Measurements from ENCODE around the gene FBRS. TPM values are rescaled to one million over a fixed set of nuclear protein-coding genes. Genes with fewer than 3 reads are reported as not detected.

FBRS gene
- total and polyA plus RNA-seq, 2 of the 13 experiments (the other 11 are each of a cell fraction or from before 2014, with no cell fraction given) = 13.7 to 16.2 TPM

- peak; percentile 81; the same call in 1 of the 2 replicates for TF ChIP-seq NRL (CRISPR knock-in tag; IDR thresholded peaks at IDR 0.05; ENCODE audit: borderline replicate concordance)
- no peak for TF ChIP-seq AKNA (CRISPR knock-in tag; IDR thresholded peaks at IDR 0.05; ENCODE audit: borderline replicate concordance)
- TF ChIP-seq ZNF792 (CRISPR knock-in tag; IDR thresholded peaks at IDR 0.05) = 0 out of 2 replicates have a peak, but pooled peaks have one; percentile 41
- TF ChIP-seq, protein P1, sequence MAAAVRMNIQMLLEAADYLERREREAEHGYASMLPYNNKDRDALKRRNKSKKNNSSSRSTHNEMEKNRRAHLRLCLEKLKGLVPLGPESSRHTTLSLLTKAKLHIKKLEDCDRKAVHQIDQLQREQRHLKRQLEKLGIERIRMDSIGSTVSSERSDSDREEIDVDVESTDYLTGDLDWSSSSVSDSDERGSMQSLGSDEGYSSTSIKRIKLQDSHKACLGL (CRISPR knock-in tag; IDR thresholded peaks at IDR 0.05) = no peak
- no peak for TF ChIP-seq GZF1 (CRISPR knock-in tag; IDR thresholded peaks at IDR 0.05)
- 0 out of 2 replicates have a peak, but pooled peaks have one; percentile 31 for TF ChIP-seq ZKSCAN8 (CRISPR knock-in tag; IDR thresholded peaks at IDR 0.05; ENCODE audit: borderline replicate concordance)
- TF ChIP-seq ZNF350 (CRISPR knock-in tag; IDR thresholded peaks at IDR 0.05; ENCODE audit: borderline replicate concordance, low read depth) = peak; percentile 59; the same call in 1 of the 2 replicates
- TF ChIP-seq ZHX1 (CRISPR knock-in tag; IDR thresholded peaks at IDR 0.05; ENCODE audit: low read depth) = no peak
- TF ChIP-seq SMAD1 (CRISPR knock-in tag; IDR thresholded peaks at IDR 0.05; ENCODE audit: borderline replicate concordance, low read depth) = peak; percentile 76; the same call in 1 of the 2 replicates
- peak; percentile 30; the same call in 1 of the 2 replicates for TF ChIP-seq RXRB (CRISPR knock-in tag; IDR thresholded peaks at IDR 0.05; ENCODE audit: borderline replicate concordance)
- TF ChIP-seq ZNF639 (CRISPR knock-in tag; conservative IDR thresholded peaks at IDR 0.05) = no peak
- no peak for TF ChIP-seq CC2D1A (CRISPR knock-in tag; IDR thresholded peaks at IDR 0.05)
- TF ChIP-seq, protein P2, sequence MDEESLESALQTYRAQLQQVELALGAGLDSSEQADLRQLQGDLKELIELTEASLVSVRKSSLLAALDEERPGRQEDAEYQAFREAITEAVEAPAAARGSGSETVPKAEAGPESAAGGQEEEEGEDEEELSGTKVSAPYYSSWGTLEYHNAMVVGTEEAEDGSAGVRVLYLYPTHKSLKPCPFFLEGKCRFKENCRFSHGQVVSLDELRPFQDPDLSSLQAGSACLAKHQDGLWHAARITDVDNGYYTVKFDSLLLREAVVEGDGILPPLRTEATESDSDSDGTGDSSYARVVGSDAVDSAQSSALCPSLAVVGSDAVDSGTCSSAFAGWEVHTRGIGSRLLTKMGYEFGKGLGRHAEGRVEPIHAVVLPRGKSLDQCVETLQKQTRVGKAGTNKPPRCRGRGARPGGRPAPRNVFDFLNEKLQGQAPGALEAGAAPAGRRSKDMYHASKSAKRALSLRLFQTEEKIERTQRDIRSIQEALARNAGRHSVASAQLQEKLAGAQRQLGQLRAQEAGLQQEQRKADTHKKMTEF (CRISPR knock-in tag; IDR thresholded peaks at IDR 0.05) = peak; percentile 55; the same call in 1 of the 2 replicates
- TF ChIP-seq, protein P3, sequence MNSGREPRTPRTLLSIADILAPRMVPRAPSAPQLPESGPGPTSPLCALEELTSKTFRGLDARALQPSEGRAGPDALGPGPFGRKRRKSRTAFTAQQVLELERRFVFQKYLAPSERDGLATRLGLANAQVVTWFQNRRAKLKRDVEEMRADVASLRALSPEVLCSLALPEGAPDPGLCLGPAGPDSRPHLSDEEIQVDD (CRISPR knock-in tag; IDR thresholded peaks at IDR 0.05; ENCODE audit: borderline replicate concordance) = 0 out of 2 replicates have a peak, but pooled peaks have one; percentile 49
Observed at GRCh38 chr16:30615358-30616091, 42.7 kb upstream of the FBRS start (continued).
